ENCODE measurements around the gene FIGNL2. TPM values are rescaled to one million over a fixed set of nuclear protein-coding genes. Genes with fewer than 3 reads are reported as not detected.

FIGNL2 gene
- total and polyA plus RNA-seq, 2 of the 4 experiments (the other 2 are of a cell fraction), result under 0.01 to 0.12 TPM

DNA sequence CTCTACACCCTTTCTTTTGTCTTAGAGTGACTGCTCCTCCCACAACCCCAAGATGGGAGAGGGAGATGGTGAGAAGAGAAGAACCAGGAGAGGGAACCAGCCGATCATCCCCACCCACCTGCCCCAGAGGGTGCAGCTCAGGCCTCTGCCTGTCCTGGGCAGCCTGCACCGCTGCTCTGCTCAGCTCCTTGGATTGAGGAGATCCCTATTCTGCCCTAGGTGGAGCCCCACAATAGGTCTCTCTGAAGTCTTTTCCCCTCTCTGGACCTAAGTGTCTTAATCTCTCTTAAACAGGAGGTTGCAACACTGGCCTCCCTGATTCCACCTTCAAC lies 41.6 kb upstream of the FIGNL2 start:
- H3K18ac ChIP-seq (ENCODE audit: low read depth, low read length), result no peak overlapping the region; the same call in 1 of the 2 replicates
- TF ChIP-seq POLR2A (IDR thresholded peaks at IDR 0.05; ENCODE audit: low read depth, low read length) (no peak), CHD1 (IDR thresholded peaks at IDR 0.05; ENCODE audit: low read depth, low read length) (no peak), NFE2L2 (IDR thresholded peaks at IDR 0.05; ENCODE audit: low read depth, low read length) (no peak), SMC3 (IDR thresholded peaks at IDR 0.05; ENCODE audit: low read depth, low read length) (no peak)
- TF ChIP-seq, protein P1, sequence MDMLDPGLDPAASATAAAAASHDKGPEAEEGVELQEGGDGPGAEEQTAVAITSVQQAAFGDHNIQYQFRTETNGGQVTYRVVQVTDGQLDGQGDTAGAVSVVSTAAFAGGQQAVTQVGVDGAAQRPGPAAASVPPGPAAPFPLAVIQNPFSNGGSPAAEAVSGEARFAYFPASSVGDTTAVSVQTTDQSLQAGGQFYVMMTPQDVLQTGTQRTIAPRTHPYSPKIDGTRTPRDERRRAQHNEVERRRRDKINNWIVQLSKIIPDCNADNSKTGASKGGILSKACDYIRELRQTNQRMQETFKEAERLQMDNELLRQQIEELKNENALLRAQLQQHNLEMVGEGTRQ (IDR thresholded peaks at IDR 0.05; ENCODE audit: low read depth, low read length), result no peak
- TF ChIP-seq, protein P2, sequence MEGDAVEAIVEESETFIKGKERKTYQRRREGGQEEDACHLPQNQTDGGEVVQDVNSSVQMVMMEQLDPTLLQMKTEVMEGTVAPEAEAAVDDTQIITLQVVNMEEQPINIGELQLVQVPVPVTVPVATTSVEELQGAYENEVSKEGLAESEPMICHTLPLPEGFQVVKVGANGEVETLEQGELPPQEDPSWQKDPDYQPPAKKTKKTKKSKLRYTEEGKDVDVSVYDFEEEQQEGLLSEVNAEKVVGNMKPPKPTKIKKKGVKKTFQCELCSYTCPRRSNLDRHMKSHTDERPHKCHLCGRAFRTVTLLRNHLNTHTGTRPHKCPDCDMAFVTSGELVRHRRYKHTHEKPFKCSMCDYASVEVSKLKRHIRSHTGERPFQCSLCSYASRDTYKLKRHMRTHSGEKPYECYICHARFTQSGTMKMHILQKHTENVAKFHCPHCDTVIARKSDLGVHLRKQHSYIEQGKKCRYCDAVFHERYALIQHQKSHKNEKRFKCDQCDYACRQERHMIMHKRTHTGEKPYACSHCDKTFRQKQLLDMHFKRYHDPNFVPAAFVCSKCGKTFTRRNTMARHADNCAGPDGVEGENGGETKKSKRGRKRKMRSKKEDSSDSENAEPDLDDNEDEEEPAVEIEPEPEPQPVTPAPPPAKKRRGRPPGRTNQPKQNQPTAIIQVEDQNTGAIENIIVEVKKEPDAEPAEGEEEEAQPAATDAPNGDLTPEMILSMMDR (conservative IDR thresholded peaks at IDR 0.05; ENCODE audit: low read depth, low read length), result no peak
- H3K9ac ChIP-seq (ENCODE audit: low read depth, low read length), result no peak overlapping the region
- H2AK9ac ChIP-seq (replicated peaks; ENCODE audit: low read depth, low read length, poor library complexity), result no peak overlapping the region
- H4K20me1 ChIP-seq (ENCODE audit: insufficient read depth, low read length), result no peaks in the 10 kb centered on the region
- no peak overlapping the region for H2BK20ac ChIP-seq (ENCODE audit: low read depth, low read length)
- H4K91ac ChIP-seq (ENCODE audit: insufficient read depth, low read depth, low read length), result no peak overlapping the region
- intact Hi-C loops (cut with micrococcal nuclease) (loop anchor here (5.0 kb wide), 1 partner anchor 132 kb away; no protein-coding TSS in a partner anchor), in situ Hi-C loops (cut with MboI; ENCODE audit: low sequenced_read_pairs) (loop anchor here (5.0 kb wide), 1 partner anchor 87 kb away; no protein-coding TSS in a partner anchor), dilution Hi-C loops (cut with HindIII; ENCODE audit: low sequenced_read_pairs, unreplicated experiment) (no loop called here)
- H2BK15ac ChIP-seq (ENCODE audit: low read depth, low read length), result no peak overlapping the region
- peaks cover 8% of the 10 kb centered on the region for H3K4me1 ChIP-seq (ENCODE audit: control insufficient read depth, insufficient read depth, low read length)
- no peaks in the 10 kb centered on the region for H3K27me3 ChIP-seq (ENCODE audit: control insufficient read depth, insufficient read depth, low read length)
- no peak overlapping the region for H2AK5ac ChIP-seq (ENCODE audit: low read depth, low read length)
- H2BK5ac ChIP-seq (ENCODE audit: low read depth, low read length, poor library complexity, severe bottlenecking), result no peak overlapping the region
- H4K8ac ChIP-seq (ENCODE audit: low read depth in 2 of 2, low read length in 2 of 2), result no peak overlapping the region
- CTCF ChIA-PET, result no interaction called here
- H2BK120ac ChIP-seq (ENCODE audit: low read depth, low read length), result no peak overlapping the region; the same call in 1 of the 2 replicates
- H3K27ac ChIP-seq (ENCODE audit: insufficient read depth, low read length), result no peak overlapping the region
- no peaks in the 10 kb centered on the region for H3K79me1 ChIP-seq (ENCODE audit: low read depth in 1 of 2, low read length in 2 of 2)
- H2AFZ ChIP-seq (replicated peaks; ENCODE audit: low read length, poor library complexity), result no peak overlapping the region
- no CpG with 5 or more reads among the region's 2 CpGs for WGBS, 2 experiments (ENCODE audit: extremely low coverage in 2 of 2, insufficient read length in 1 of 2)
- no peak overlapping the region; the same call in 1 of the 2 replicates for H4K5ac ChIP-seq (ENCODE audit: low read depth, low read length)
- H3K9me1 ChIP-seq (ENCODE audit: insufficient read depth, low read length), result peaks cover 5% of the 10 kb centered on the region
- H3K14ac ChIP-seq (replicated peaks; ENCODE audit: low read depth, low read length), result no peak overlapping the region
- no peak overlapping the region for H3K23ac ChIP-seq (ENCODE audit: low read depth, low read length)
- no TSS peak for BruUV-seq (replicated peaks)
- POLR2A ChIA-PET (ENCODE audit: unreplicated experiment), result no interaction called here
- no peak overlapping the region for H3K4me3 ChIP-seq (ENCODE audit: insufficient read depth, low read depth, low read length)
- H3K36me3 ChIP-seq (ENCODE audit: control insufficient read depth, insufficient read depth, low read length), result no peaks in the 10 kb centered on the region
- H3K4me2 ChIP-seq (ENCODE audit: low read depth, low read length), result no peak overlapping the region
- H3K4ac ChIP-seq (ENCODE audit: low read depth, low read length), result no peak overlapping the region
- ATAC-seq (ENCODE audit: low read depth) (no peak), DNase-seq (no peak)
- H3K9me3 ChIP-seq (ENCODE audit: control insufficient read depth, insufficient read depth, low read length), result no peaks in the 10 kb centered on the region
- no peak overlapping the region for H3K56ac ChIP-seq (ENCODE audit: extremely low read depth, insufficient read depth, low read length)

All from IMR-90 (cell line).